ENCODE measurements around the gene STARD3NL. TPM values are rescaled to one million over a fixed set of nuclear protein-coding genes. Genes with fewer than 3 reads are reported as not detected.

The STARD3NL gene
- total and polyA plus RNA-seq, 2 of the 13 experiments (the other 11 are each of a cell fraction or from before 2014, with no cell fraction given), result 37.3 to 42.3 TPM

- TF ChIP-seq ZNF225 (CRISPR knock-in tag; IDR thresholded peaks at IDR 0.05), result no peak
- TF ChIP-seq SIN3B (IDR thresholded peaks at IDR 0.05; ENCODE audit: low read length), result no peak
- peak; percentile 62 for TF ChIP-seq ZNF574 (CRISPR knock-in tag; IDR thresholded peaks at IDR 0.05)
- TF ChIP-seq ARID2 (CRISPR knock-in tag; IDR thresholded peaks at IDR 0.05; ENCODE audit: borderline replicate concordance), result no peak
- no peak for TF ChIP-seq ZBTB10 (CRISPR knock-in tag; IDR thresholded peaks at IDR 0.05; ENCODE audit: borderline replicate concordance)
- TF ChIP-seq BCL3 (CRISPR knock-in tag; IDR thresholded peaks at IDR 0.05), result no peak
- no peak for TF ChIP-seq TARDBP (CRISPR knock-in tag; IDR thresholded peaks at IDR 0.05)
- peak; percentile 16; the same call in 1 of the 2 replicates for TF ChIP-seq ARNTL (CRISPR knock-in tag; IDR thresholded peaks at IDR 0.05)
- TF ChIP-seq SNAPC4 (CRISPR knock-in tag; IDR thresholded peaks at IDR 0.05), result no peak
- TF ChIP-seq ZNF543 (CRISPR knock-in tag; IDR thresholded peaks at IDR 0.05), result peak; percentile 75; the same call in 1 of the 2 replicates
- TF ChIP-seq ZNF577 (CRISPR knock-in tag; IDR thresholded peaks at IDR 0.05; ENCODE audit: borderline replicate concordance, low read depth), result no peak
- TF ChIP-seq ARNT (IDR thresholded peaks at IDR 0.05), result no peak
- no peak for TF ChIP-seq ZNF556 (CRISPR knock-in tag; IDR thresholded peaks at IDR 0.05; ENCODE audit: borderline replicate concordance)
- TF ChIP-seq MBNL3 (CRISPR knock-in tag; conservative IDR thresholded peaks at IDR 0.05), result no peak
- TF ChIP-seq RCOR2 (CRISPR knock-in tag; IDR thresholded peaks at IDR 0.05), result no peak
- peak; percentile 55; the same call in 1 of the 3 replicates for TF ChIP-seq MXI1 (IDR thresholded peaks at IDR 0.05; ENCODE audit: borderline replicate concordance, low read depth, low read length)
- peak; percentile 17; the same call in 1 of the 2 replicates for TF ChIP-seq FOXK1 (CRISPR knock-in tag; IDR thresholded peaks at IDR 0.05; ENCODE audit: borderline replicate concordance, low read depth)
- peak; percentile 55; the same call in 1 of the 2 replicates for TF ChIP-seq SATB2 (CRISPR knock-in tag; IDR thresholded peaks at IDR 0.05)
These were observed at the start of gene STARD3NL (continued) for GRCh38 chr7:38178004-38178694.
